ENCODE results near the gene AGAP3. TPM values are rescaled to one million over a fixed set of nuclear protein-coding genes. Genes with fewer than 3 reads are reported as not detected.

The AGAP3 gene
- polyA plus RNA-seq, 1 experiment, result 52.1 TPM

DNA sequence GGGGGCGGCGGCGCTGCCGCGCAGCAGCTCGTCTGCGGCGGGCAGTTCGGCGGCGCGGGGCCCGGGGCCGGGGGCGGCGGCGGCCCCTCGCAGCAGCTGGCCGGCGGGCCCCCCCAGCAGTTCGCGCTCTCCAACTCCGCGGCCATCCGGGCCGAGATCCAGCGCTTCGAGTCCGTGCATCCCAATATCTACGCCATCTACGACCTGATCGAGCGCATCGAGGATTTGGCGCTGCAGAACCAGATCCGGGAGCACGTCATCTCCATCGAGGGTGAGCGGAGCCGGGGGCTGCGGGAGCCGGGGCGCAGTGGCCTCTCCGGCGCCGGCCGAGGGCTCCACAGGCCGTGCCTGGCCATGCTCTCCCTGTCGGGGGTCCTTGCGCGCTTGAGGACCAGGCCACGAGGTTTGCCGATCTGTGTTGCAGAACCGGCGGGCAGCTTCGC, 548 bp downstream of the AGAP3 start:
- TF ChIP-seq, protein P1, sequence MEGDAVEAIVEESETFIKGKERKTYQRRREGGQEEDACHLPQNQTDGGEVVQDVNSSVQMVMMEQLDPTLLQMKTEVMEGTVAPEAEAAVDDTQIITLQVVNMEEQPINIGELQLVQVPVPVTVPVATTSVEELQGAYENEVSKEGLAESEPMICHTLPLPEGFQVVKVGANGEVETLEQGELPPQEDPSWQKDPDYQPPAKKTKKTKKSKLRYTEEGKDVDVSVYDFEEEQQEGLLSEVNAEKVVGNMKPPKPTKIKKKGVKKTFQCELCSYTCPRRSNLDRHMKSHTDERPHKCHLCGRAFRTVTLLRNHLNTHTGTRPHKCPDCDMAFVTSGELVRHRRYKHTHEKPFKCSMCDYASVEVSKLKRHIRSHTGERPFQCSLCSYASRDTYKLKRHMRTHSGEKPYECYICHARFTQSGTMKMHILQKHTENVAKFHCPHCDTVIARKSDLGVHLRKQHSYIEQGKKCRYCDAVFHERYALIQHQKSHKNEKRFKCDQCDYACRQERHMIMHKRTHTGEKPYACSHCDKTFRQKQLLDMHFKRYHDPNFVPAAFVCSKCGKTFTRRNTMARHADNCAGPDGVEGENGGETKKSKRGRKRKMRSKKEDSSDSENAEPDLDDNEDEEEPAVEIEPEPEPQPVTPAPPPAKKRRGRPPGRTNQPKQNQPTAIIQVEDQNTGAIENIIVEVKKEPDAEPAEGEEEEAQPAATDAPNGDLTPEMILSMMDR (IDR thresholded peaks at IDR 0.05; ENCODE audit: insufficient read depth, low read depth, low read length), result no peak
- no peak for DNase-seq (ENCODE audit: low read depth)
- Histone ChIP-seq H3K36me3 (ENCODE audit: control insufficient read depth, insufficient read depth, low read length) (no peaks in the 10 kb centered on the region), H3K4me3 (ENCODE audit: low read depth, low read length) (peak overlapping the region; percentile 91), H3K27me3 (ENCODE audit: control insufficient read depth, insufficient read depth, low read length) (no peaks in the 10 kb centered on the region)
- POLR2A ChIA-PET, result no interaction called here
- CTCF ChIA-PET, result interaction anchor here (0.9 to 12.9 kb wide), 2 partner anchors 18 to 24 kb away, joined by 4 to 143 read pairs; no protein-coding TSS in a partner anchor

DNA sequence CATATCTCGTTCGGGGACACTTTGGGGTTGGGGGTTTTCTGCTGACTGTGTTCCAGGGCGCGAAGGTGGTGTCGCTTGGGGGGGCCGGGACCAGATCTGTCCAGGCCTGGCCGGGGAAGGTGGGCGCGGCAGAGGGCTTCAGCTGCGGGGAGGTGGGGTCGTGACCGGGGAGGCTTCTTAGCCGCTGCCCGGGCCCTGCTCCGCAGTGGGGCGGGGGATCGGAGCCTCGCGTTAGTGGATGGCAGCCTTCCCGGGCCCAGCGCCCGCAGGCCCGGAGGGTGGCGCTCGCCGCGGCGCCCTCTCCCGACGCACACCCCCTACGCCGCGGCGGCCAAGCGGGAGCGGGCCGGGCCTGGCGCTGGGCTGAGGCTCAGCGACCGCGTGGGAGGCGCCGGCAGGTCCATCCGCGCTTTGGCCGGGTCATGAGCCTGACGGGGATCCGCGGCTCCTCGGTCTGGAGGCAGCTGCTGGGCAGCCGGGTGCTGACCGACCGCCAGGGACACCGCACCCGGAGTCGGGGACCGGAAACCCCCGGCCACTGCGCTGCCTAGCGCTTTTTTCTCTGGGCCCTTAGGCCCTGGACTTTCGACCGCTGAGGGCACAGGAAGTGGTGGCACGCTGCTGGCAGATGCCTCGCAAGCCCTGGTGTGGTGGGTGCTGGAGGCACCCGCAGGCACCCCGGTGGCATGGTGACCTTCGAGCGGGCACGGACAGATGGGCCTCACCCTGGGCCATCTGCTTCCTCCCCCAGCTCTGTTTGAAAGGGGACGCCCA, 1.2 kb downstream of the AGAP3 start:
- ChIA-PET CTCF (interaction anchor here (0.9 to 12.9 kb wide), 4 partner anchors 18 to 65 kb away, joined by 4 to 143 read pairs (median 4); no protein-coding TSS in a partner anchor), POLR2A (no interaction called here)
- Histone ChIP-seq H3K36me3 (ENCODE audit: control insufficient read depth, insufficient read depth, low read length) (0 out of 2 replicates have a peak, but pooled peaks cover 2% of the 10 kb centered on the region), H3K4me3 (ENCODE audit: low read depth, low read length) (peak overlapping the region; percentile 91), H3K27me3 (ENCODE audit: control insufficient read depth, insufficient read depth, low read length) (no peaks in the 10 kb centered on the region)
- no peak for DNase-seq (ENCODE audit: low read depth)
- TF ChIP-seq, protein P1 (IDR thresholded peaks at IDR 0.05; ENCODE audit: insufficient read depth, low read depth, low read length), result 0 out of 2 replicates have a peak, but pooled peaks have one; percentile 16

DNA sequence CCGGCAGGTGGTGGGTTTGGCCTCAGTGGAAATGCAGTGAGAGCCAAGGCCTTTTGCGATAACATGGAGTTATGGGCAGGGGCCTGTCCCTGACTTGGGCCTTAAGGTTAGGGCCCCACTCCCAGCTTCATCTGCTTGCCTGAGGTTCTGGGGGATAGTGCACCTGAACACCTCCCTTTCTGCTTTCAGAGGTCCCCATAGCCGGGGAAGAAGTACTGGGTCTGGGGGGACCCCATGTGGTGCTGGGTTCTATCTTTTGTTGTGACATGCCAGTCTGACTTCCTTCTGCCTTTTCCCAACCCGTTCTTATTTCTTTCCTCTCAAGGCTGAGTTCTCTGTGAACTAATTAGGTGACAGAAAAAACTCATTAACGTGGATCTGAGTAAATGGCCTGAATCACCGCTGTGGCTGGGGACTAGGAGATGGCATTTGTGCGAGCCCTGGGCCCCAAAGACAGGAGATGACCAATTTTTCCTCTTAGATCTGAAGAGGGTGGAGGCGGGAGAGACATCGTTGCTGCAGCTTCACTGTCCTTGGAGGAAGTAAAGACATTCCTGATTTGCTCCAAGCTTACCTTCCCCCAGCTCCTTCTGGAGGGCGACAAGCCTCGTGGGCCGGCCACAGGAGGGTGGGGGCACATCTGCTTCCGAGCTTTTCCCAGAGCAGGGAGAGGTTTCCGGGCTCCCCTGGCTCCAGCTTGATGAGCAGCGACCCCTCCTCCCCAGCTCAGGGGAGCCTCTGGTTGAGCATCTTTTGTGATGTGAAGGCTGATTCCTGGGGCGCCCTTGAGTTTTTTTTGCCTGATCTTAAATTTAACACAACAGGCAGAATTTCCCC, 2.0 kb downstream of the AGAP3 start:
- DNase-seq (ENCODE audit: low read depth), result no peak
- H3K27me3 ChIP-seq (ENCODE audit: control insufficient read depth, insufficient read depth, low read length), result no peaks in the 10 kb centered on the region
- CTCF ChIA-PET, result interaction anchor here (0.5 to 12.9 kb wide), 8 partner anchors 22 to 110 kb away, joined by 3 to 143 read pairs (median 4); no protein-coding TSS in a partner anchor
- POLR2A ChIA-PET, result interaction anchor here (0.6 kb wide), 1 partner anchor 109 kb away, joined by 3 read pairs; no protein-coding TSS in a partner anchor
- peak overlapping the region; percentile 91 for H3K4me3 ChIP-seq (ENCODE audit: low read depth, low read length)
- H3K36me3 ChIP-seq (ENCODE audit: control insufficient read depth, insufficient read depth, low read length), result peaks cover 2% of the 10 kb centered on the region; the same call in 1 of the 2 replicates
- TF ChIP-seq, protein P1 (IDR thresholded peaks at IDR 0.05; ENCODE audit: insufficient read depth, low read depth, low read length), result no peak

DNA sequence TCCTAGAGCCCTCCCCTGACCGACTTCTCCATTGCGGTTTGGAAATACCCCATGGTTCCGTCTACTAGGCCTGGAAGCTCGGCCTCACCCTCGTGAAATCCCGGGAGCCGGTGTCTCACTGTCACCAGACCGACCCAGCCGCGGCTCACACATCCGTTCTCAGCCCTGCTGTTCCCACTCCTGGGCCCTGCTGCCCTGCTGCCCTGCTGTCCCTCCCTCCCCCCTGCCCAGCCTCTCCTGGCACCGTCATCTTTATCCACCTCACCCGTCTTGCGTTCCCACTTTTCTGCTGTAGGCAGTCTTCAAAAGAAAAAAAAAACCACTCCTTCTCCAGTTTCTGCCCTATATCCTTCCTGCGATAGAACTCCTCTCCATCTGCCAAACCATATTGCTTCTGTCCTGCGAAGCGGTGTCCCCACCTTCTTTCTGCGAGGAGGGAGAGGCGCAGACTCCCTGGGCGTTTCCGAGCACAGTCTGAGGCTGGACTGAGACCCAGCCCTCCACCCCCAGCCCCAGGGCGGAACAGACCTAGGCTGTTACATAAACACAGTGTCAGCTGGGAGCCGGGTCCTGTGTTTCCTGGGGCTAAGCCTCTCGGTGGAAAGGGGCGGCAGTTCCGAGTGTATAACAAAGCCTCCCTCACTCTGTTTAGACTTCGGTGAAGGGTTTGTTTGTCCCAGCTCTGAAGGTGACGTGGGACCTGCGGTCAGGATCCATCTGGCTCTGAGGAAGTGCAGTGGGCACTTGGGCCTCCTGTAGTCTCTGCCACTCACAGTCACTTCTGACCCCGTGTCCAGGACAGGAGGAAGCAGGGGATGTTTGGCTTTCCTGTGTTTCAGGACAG, 2.8 kb downstream of the AGAP3 start:
- ChIA-PET POLR2A (interaction anchor here (0.6 kb wide), 1 partner anchor 110 kb away, joined by 3 read pairs; no protein-coding TSS in a partner anchor), CTCF (interaction anchor here (0.5 to 12.9 kb wide), 10 partner anchors 16 to 111 kb away, joined by 3 to 143 read pairs (median 4); no protein-coding TSS in a partner anchor)
- Histone ChIP-seq H3K36me3 (ENCODE audit: control insufficient read depth, insufficient read depth, low read length) (peaks cover 2% of the 10 kb centered on the region; the same call in 1 of the 2 replicates), H3K27me3 (ENCODE audit: control insufficient read depth, insufficient read depth, low read length) (no peaks in the 10 kb centered on the region), H3K4me3 (ENCODE audit: low read depth, low read length) (peak overlapping the region; percentile 91)
- DNase-seq (ENCODE audit: low read depth), result no peak
- TF ChIP-seq, protein P1 (IDR thresholded peaks at IDR 0.05; ENCODE audit: insufficient read depth, low read depth, low read length), result no peak

All from BJ (cell line).